Activated T-cell treated with anti-CD3 and anti-CD28 coated beads, Interleukin-2, amount 50 U/mL, for 24 hours (primary cell): Measurements from ENCODE around the gene SARS2.
"Not testable (repeated sequence)": the region's sequence is repeated elsewhere in the genome, so short reads cannot be mapped to it uniquely, and the experiment has no call there.

ENCODE experiments used
- DNase-seq: peaks from one replicate; pipeline ENCODE4 v3.0.0-alpha.2; 2020
- H3K27ac Mint-ChIP-seq: 2 replicates; pipeline ENCODE4 v1.8.0; 2020; ENCODE audit warnings: mild to moderate bottlenecking, mixed read lengths
- H3K27me3 Mint-ChIP-seq: 2 replicates; pipeline ENCODE4 v1.8.0; 2020; ENCODE audit warnings: mixed read lengths
- H3K36me3 Mint-ChIP-seq: 2 replicates; pipeline ENCODE4 v1.8.0; 2020; ENCODE audit warnings: low read depth, mixed read lengths
- H3K4me1 Mint-ChIP-seq: 2 replicates; pipeline ENCODE4 v1.8.0; 2020; ENCODE audit warnings: low read depth, mixed read lengths
- H3K4me3 Mint-ChIP-seq: 2 replicates; pipeline ENCODE4 v1.8.0; 2020; ENCODE audit warnings: mild to moderate bottlenecking, moderate library complexity, mixed read lengths
- H3K9me3 Mint-ChIP-seq: 2 replicates; pipeline ENCODE4 v1.8.0; 2020; ENCODE audit warnings: mixed read lengths

The SARS2 gene

DNA sequence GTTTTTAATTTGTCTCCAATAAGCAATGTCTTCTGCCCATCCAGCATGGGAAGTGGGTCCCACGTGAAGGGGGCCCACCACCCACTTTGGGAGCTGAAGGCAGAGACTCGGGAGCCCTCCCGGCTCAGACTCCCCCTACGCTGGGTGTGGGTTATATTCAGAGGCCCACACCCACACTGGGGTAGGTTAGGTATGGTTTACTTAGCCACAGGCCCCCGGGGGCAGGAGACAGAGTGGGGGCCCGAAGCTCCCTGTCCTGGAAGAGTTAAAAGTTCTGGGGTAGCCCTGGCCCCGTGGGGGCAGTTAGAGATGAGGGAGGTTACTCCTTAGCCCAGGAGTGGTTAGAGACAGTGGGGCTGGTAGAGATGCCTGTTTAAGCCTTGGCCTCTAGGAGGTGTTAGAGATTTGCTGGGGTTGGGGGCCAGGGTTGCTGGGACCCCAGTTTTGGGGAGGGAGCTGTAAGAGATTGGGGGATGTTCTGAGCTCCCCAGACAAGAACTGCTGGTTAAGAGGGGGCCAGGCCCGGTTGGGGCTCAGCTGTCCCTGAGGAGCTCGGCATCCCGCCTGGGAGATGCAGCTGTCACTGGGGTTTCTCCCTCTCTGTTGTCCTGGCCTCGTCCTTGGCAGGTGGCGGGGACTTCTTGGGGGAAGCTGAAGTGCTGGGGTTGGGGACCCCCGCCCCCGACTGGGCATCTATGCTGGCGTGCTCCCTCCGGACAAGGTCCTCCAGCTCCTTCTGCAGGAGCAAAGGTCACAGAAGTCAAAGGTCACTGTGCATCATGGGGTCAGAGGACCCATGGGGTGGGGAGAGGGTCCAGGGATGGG, 51.8 kb downstream of the SARS2 start:
- peaks cover 41% of the 10 kb centered on the region for H3K36me3 Mint-ChIP-seq
- H3K27me3 Mint-ChIP-seq = no peaks in the 10 kb centered on the region
- peak overlapping the region; percentile 97 for H3K4me3 Mint-ChIP-seq
- peak overlapping the region; percentile 99 for H3K27ac Mint-ChIP-seq
- peaks cover 37% of the 10 kb centered on the region for H3K4me1 Mint-ChIP-seq
- H3K9me3 Mint-ChIP-seq = no peaks in the 10 kb centered on the region
- no peak for DNase-seq

DNA sequence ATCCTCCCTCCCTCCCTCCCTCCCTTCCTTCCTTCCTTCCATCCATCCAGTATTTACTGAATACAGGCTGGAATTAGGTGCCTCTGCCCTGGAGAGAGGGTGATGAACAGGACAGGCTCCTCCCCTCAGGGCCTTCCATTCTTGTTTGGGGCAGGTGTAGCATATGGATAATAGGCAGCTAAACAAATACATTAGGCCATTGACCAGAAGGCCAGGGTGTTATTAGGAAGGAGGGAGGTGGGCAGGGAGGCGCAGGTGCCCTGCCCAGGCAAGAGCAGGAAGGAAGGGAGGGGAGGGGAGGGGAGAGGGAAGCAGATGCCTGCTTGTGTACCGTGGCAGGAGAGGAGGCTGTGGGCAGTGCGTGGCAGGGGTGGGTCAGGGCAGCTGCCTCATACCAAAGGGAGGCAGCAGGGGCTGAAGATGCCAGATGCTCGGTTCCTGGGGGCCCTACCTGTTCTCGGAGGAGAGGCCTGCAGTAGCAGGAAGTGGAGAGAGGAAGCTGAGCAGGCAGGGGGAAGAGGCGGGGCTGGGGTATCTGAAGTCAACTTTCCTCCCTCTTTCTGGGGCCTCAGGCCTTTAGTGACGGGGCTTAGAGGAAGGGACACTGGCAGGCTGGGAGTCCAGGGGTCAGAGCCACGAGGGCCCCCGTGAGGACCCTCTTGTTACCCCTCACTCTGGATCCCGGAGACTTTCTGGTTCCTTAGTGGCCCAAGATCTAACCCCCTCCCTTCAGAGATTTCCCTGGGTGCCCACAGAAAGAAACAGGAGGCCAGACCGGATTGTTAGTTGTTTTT, 52.6 kb downstream of the SARS2 start, which contains the start of gene RINL:
Gene RINL, minus strand, starts transcription at position 495 of the 794 bp plus-strand sequence. CDS start 1,533 bp downstream, outside the sequence.
- peak within 1 kb of the TSS; percentile 99 for H3K27ac Mint-ChIP-seq
- no peaks in the 10 kb centered on the region for H3K9me3 Mint-ChIP-seq
- no peaks in the 10 kb centered on the region for H3K27me3 Mint-ChIP-seq
- H3K4me1 Mint-ChIP-seq = peaks cover 41% of the 10 kb centered on the region
- DNase-seq = peak; percentile 81
- H3K36me3 Mint-ChIP-seq = peaks cover 45% of the 10 kb centered on the region
- H3K4me3 Mint-ChIP-seq = peak within 1 kb of the TSS; percentile 97

- H3K4me3 Mint-ChIP-seq = peak overlapping the region; percentile 51
Measured at GRCh38 chr19:38875656-38876395, 54.7 kb downstream of the SARS2 start.

GRCh38 chr19:38873400-38873799, 57.2 kb downstream of the SARS2 start:
- peaks cover 49% of the 10 kb centered on the region for H3K4me1 Mint-ChIP-seq
- H3K27ac Mint-ChIP-seq = peak overlapping the region; percentile 68
- H3K4me3 Mint-ChIP-seq = not testable (repeated sequence)

More at GRCh38 chr19:38875656-38876395, 54.7 kb downstream of the SARS2 start:
- Mint-ChIP-seq H3K27me3 (no peaks in the 10 kb centered on the region), H3K27ac (peak overlapping the region; percentile 99), H3K9me3 (no peaks in the 10 kb centered on the region), H3K4me1 (peaks cover 39% of the 10 kb centered on the region), H3K36me3 (peaks cover 55% of the 10 kb centered on the region)
- DNase-seq = no peak

DNA sequence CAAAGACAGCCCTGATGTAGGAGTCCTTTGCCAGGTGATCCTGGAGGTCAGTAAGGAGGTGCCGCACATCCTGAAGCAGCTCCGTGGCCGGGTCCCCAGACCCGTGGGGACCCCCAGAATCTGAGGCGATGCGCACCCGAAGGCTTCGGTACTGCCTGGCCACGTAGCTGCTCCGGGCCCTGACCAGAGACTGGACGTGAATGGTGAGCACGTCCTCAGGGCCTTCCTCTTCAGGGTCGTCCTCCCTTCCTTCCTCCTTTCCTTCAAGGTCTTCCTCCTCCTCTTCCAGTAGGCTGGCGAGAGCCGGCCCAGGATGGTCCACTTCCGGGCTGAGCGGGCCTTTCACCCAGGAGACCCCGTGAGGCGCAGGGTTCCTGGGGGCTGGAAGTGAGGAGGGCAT, 60.0 kb downstream of the SARS2 start:
- no peak for DNase-seq
- H3K27ac Mint-ChIP-seq = peak overlapping the region; percentile 92
- H3K4me1 Mint-ChIP-seq = peaks cover 39% of the 10 kb centered on the region
- no peaks in the 10 kb centered on the region for H3K9me3 Mint-ChIP-seq
- H3K36me3 Mint-ChIP-seq = peaks cover 73% of the 10 kb centered on the region
- H3K4me3 Mint-ChIP-seq = peak overlapping the region; percentile 89
- no peaks in the 10 kb centered on the region for H3K27me3 Mint-ChIP-seq

More at GRCh38 chr19:38873400-38873799, 57.2 kb downstream of the SARS2 start:
- not testable (repeated sequence) for H3K9me3 Mint-ChIP-seq, H3K27me3 Mint-ChIP-seq, DNase-seq
- peaks cover 72% of the 10 kb centered on the region for H3K36me3 Mint-ChIP-seq

GRCh38 chr19:38869836-38870607, 60.5 kb downstream of the SARS2 start:
- Mint-ChIP-seq H3K4me3 (peak overlapping the region; percentile 89), H3K27ac (peak overlapping the region; percentile 95), H3K9me3 (no peaks in the 10 kb centered on the region), H3K27me3 (no peaks in the 10 kb centered on the region), H3K36me3 (peaks cover 75% of the 10 kb centered on the region), H3K4me1 (peaks cover 45% of the 10 kb centered on the region)
- peak; percentile 94 for DNase-seq

DNA sequence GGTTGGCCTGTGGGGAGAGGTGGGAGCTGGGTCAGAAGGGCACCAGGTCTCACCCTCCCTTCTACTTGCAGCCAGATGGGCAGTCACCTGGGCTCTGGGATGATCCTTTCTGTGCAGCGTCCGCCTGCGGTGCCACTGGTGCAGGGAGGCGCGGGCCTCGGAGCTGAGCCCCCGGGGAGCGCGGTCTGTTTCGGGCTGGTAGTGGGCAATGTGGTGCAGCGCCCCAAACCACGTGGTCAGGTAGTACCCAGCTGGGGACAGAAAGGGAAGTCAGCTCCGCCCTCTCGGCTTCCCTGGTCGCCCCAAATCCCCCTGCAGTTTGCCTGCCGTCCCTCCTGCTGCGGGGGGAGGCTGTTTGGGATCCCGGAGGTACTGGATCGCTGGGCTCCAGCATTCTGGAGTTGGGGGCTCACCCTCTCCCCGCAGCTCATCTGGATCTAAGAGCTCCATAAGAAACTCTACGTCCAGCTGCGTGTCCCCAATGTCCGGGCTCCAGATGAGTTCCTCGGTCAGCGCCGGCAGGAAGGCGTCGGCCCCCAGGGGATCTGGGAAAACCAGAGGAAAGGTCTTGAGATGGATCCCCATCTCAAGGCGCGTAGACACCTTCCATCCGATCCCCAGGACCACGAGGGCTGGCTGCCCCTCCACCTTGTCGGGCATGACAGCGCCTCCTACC, 61.3 kb downstream of the SARS2 start:
- peak; percentile 70 for DNase-seq
- Mint-ChIP-seq H3K9me3 (no peaks in the 10 kb centered on the region), H3K27ac (peak overlapping the region; percentile 95), H3K27me3 (no peaks in the 10 kb centered on the region), H3K4me3 (peak overlapping the region; percentile 89), H3K36me3 (peaks cover 72% of the 10 kb centered on the region), H3K4me1 (peaks cover 52% of the 10 kb centered on the region)

GRCh38 chr19:38868551-38868950, 62.0 kb downstream of the SARS2 start:
- peak overlapping the region; percentile 95 for H3K27ac Mint-ChIP-seq
- H3K4me3 Mint-ChIP-seq = peak overlapping the region; percentile 89
- DNase-seq = no peak
- H3K4me1 Mint-ChIP-seq = peaks cover 54% of the 10 kb centered on the region
- peaks cover 65% of the 10 kb centered on the region for H3K36me3 Mint-ChIP-seq
- H3K9me3 Mint-ChIP-seq = no peaks in the 10 kb centered on the region
- no peaks in the 10 kb centered on the region for H3K27me3 Mint-ChIP-seq

DNA sequence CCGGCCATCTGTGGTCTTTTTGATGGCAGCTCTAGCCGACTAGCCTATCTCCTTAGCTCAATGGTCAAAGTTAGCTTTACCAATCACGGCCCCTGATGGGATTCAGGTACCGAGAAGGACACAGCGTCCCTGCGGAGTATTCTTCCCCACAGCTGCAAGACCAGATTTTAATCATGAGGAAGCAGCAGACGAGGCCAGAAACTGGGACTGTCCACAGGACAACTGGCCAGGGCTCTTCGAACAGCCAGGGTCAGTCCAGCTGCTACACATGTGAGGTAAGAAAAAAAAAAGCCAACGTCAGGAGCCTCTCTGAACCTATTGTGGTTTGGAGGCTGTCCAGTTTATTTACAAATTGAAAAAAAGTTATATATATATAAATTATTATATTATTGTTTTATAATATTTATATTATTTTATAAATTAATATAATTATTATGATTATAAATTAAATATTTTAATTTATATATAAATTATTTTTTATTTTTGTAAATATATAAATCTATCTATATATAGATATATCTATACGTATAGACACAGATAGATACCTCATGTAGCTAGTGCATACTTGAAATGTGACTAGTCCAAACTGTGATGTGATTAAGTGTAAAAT, 63.3 kb downstream of the SARS2 start:
- DNase-seq = no peak
- H3K36me3 Mint-ChIP-seq = peaks cover 57% of the 10 kb centered on the region
- H3K4me1 Mint-ChIP-seq = peaks cover 51% of the 10 kb centered on the region
- H3K4me3 Mint-ChIP-seq = no peak overlapping the region
- H3K27ac Mint-ChIP-seq = peak overlapping the region; percentile 41
- H3K9me3 Mint-ChIP-seq = no peaks in the 10 kb centered on the region
- no peaks in the 10 kb centered on the region for H3K27me3 Mint-ChIP-seq
